ENCODE data around the gene DEPDC7. TPM values are rescaled to one million over a fixed set of nuclear protein-coding genes. Genes with fewer than 3 reads are reported as not detected.

Gene DEPDC7
- total and polyA plus RNA-seq, 2 of the 8 experiments (the other 6 are each of a cell fraction or from before 2014, with no cell fraction given) = 3.1 to 7.6 TPM

DNA sequence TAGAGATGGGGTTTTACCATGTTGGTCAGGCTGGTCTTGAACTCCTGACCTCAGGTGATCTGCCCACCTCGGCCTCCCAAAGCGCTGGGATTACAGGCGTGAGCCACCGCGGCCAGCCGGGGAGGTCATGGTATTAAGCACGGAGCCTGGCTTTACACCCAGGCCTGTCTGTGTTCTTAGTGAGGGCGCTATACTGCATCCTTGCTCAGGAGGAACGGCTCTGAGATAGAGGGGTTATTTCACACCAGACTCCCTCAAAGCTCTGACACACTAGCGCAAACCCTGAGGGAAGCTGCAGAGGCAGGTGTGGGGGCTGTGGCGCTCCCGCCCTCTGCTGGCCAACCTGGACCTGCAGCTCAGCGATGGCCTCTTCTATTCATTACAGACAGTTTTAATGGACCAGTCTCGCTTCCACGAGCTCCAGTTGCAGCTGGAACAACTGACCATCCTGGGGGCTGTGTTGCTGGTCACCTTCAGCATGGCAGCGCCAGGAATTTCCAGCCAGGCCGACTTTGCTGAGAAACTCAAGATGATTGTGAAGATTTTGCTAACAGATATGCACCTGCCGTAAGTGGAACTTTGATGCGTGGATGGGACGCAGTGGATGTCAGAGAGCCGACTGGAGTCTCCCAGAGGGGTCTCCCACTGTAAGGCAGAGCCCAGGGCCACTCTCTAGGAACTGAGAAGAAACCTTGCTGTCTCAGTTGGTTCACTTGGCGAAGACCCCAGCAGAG, 49.9 kb downstream of the DEPDC7 start (continued):
- TF ChIP-seq SP2 (IDR thresholded peaks at IDR 0.05; ENCODE audit: low read length) (no peak), CHD1 (IDR thresholded peaks at IDR 0.05; ENCODE audit: low read depth, low read length) (no peak), TBP (IDR thresholded peaks at IDR 0.05; ENCODE audit: low read depth, low read length) (peak; percentile 23; the same call in 1 of the 2 replicates), ASH2L (IDR thresholded peaks at IDR 0.05; ENCODE audit: low read length) (no peak), JUND (IDR thresholded peaks at IDR 0.05; ENCODE audit: low read length) (no peak), MAFK (IDR thresholded peaks at IDR 0.05; ENCODE audit: low read depth, low read length) (no peak)
- TF ChIP-seq, protein P1, sequence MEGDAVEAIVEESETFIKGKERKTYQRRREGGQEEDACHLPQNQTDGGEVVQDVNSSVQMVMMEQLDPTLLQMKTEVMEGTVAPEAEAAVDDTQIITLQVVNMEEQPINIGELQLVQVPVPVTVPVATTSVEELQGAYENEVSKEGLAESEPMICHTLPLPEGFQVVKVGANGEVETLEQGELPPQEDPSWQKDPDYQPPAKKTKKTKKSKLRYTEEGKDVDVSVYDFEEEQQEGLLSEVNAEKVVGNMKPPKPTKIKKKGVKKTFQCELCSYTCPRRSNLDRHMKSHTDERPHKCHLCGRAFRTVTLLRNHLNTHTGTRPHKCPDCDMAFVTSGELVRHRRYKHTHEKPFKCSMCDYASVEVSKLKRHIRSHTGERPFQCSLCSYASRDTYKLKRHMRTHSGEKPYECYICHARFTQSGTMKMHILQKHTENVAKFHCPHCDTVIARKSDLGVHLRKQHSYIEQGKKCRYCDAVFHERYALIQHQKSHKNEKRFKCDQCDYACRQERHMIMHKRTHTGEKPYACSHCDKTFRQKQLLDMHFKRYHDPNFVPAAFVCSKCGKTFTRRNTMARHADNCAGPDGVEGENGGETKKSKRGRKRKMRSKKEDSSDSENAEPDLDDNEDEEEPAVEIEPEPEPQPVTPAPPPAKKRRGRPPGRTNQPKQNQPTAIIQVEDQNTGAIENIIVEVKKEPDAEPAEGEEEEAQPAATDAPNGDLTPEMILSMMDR (IDR thresholded peaks at IDR 0.05; ENCODE audit: control extremely low read depth in 1 of 3, insufficient read depth in 1 of 3, low read depth in 1 of 3, low read length in 3 of 3) = peak; percentile 93 to 99 (median 97)

All from H1 (cell line).